Activated CD8-positive, alpha-beta T cell treated with anti-CD3 and anti-CD28 coated beads for 36 hours (primary cell): ENCODE measurements around the gene CDC123. TPM values are rescaled to one million over a fixed set of nuclear protein-coding genes. Genes with fewer than 3 reads are reported as not detected.

ENCODE experiments used
- ATAC-seq: fragments of 200-7000 bp; cut with Tn5 transposase; one replicate; pipeline ENCODE4 v1.10.0; 2021; ENCODE audit warnings: mild to moderate bottlenecking, moderate library complexity
- CTCF ChIA-PET: fragments of 350-600 bp; sonication (Branson Sonifier 250); formaldehyde crosslinking; loops from one replicate; lab custom pipeline; 2021; ENCODE audit warnings: antibody characterized with exemption; lab: Charles Lee
- POLR2A ChIA-PET: fragments of 350-600 bp; sonication (Branson Sonifier 250); formaldehyde crosslinking; loops from one replicate; lab custom pipeline; 2021; ENCODE audit warnings: antibody characterized with exemption; lab: Charles Lee
- DNase-seq: peaks from one replicate; pipeline ENCODE4 v3.0.0-alpha.2; 2020
- H3K27ac Mint-ChIP-seq: one replicate; pipeline ENCODE4 v1.8.0; 2021; ENCODE audit warnings: mild to moderate bottlenecking, mixed read lengths
- H3K27me3 Mint-ChIP-seq: one replicate; pipeline ENCODE4 v1.8.0; 2021; ENCODE audit warnings: mixed read lengths
- H3K36me3 Mint-ChIP-seq: one replicate; pipeline ENCODE4 v1.8.0; 2021; ENCODE audit warnings: low read depth, mixed read lengths
- H3K4me1 Mint-ChIP-seq: one replicate; pipeline ENCODE4 v1.8.0; 2021; ENCODE audit warnings: low read depth, mixed read lengths
- H3K4me3 Mint-ChIP-seq: one replicate; pipeline ENCODE4 v1.8.0; 2021; ENCODE audit warnings: mild to moderate bottlenecking, moderate library complexity, mixed read lengths
- H3K9me3 Mint-ChIP-seq: one replicate; pipeline ENCODE4 v1.8.0; 2021; ENCODE audit warnings: mixed read lengths
- CTCF ChIP-seq: fragments of 200-600 bp; IDR thresholded peaks from one replicate; pipeline ENCODE4 v1.8.0; 2022; ENCODE audit warnings: antibody characterized with exemption, mild to moderate bottlenecking
- intact Hi-C: fragments of 100-400 bp; cut with micrococcal nuclease; formaldehyde crosslinking; loops from one replicate; pipeline ENCODE4 v1.10.0; 2022
- total RNA-seq, 2 experiments: library from RNA; stranded (reverse); gene quantifications; one replicate each; pipeline ENCODE4 v1.2.3, GENCODE V29; 2021

Gene CDC123
- total RNA-seq, 2 experiments from 2014 or later, result 123 to 125 TPM

- no peak for DNase-seq
- H3K36me3 Mint-ChIP-seq, result peaks cover 22% of the 10 kb centered on the region
- H3K4me1 Mint-ChIP-seq, result no peaks in the 10 kb centered on the region
- H3K27me3 Mint-ChIP-seq, result no peaks in the 10 kb centered on the region
- TF ChIP-seq CTCF, result no peak
- H3K27ac Mint-ChIP-seq, result no peak overlapping the region
- CTCF ChIA-PET, result no interaction called here
- H3K9me3 Mint-ChIP-seq, result no peaks in the 10 kb centered on the region
- no peak overlapping the region for H3K4me3 Mint-ChIP-seq
- no peak for ATAC-seq
- POLR2A ChIA-PET, result no interaction called here
- intact Hi-C loops, result no loop called here
These were observed 37.9 kb upstream of the CDC123 start for GRCh38 chr10:12158111-12158510.

GRCh38 chr10:12160664-12161063 is 35.3 kb upstream of the CDC123 start:
- ATAC-seq, result no peak
- Mint-ChIP-seq H3K27ac (no peak overlapping the region), H3K9me3 (no peaks in the 10 kb centered on the region), H3K36me3 (peaks cover 27% of the 10 kb centered on the region), H3K4me3 (no peak overlapping the region), H3K4me1 (no peaks in the 10 kb centered on the region), H3K27me3 (no peaks in the 10 kb centered on the region)
- ChIA-PET CTCF (no interaction called here), POLR2A (interaction anchor here (1.1 to 1.5 kb wide), 2 partner anchors 17 to 30 kb away, joined by 4 to 5 read pairs; no protein-coding TSS in a partner anchor)
- no peak for TF ChIP-seq CTCF
- no peak for DNase-seq
- intact Hi-C loops, result no loop called here

- Mint-ChIP-seq H3K9me3 (no peaks in the 10 kb centered on the region), H3K4me1 (no peaks in the 10 kb centered on the region), H3K27me3 (no peaks in the 10 kb centered on the region), H3K27ac (peak overlapping the region; percentile 32), H3K4me3 (no peak overlapping the region), H3K36me3 (peaks cover 28% of the 10 kb centered on the region)
- DNase-seq (no peak), ATAC-seq (no peak)
- POLR2A ChIA-PET, result no interaction called here
- no peak for TF ChIP-seq CTCF
- intact Hi-C loops, result no loop called here
- CTCF ChIA-PET, result no interaction called here
These were observed 33.1 kb upstream of the CDC123 start for GRCh38 chr10:12162927-12163326.

GRCh38 chr10:12164085-12164484 is 31.9 kb upstream of the CDC123 start:
- H3K36me3 Mint-ChIP-seq, result peaks cover 28% of the 10 kb centered on the region
- no peaks in the 10 kb centered on the region for H3K27me3 Mint-ChIP-seq
- H3K27ac Mint-ChIP-seq, result peak overlapping the region; percentile 15
- ChIA-PET POLR2A (no interaction called here), CTCF (no interaction called here)
- H3K4me1 Mint-ChIP-seq, result no peaks in the 10 kb centered on the region
- ATAC-seq, result no peak
- H3K9me3 Mint-ChIP-seq, result no peaks in the 10 kb centered on the region
- H3K4me3 Mint-ChIP-seq, result no peak overlapping the region
- no peak for DNase-seq
- intact Hi-C loops, result no loop called here
- TF ChIP-seq CTCF, result no peak

- Mint-ChIP-seq H3K36me3 (peaks cover 35% of the 10 kb centered on the region), H3K9me3 (no peaks in the 10 kb centered on the region), H3K27ac (peak overlapping the region; percentile 27), H3K4me3 (no peak overlapping the region), H3K4me1 (no peaks in the 10 kb centered on the region), H3K27me3 (no peaks in the 10 kb centered on the region)
- ATAC-seq (no peak), DNase-seq (no peak)
- ChIA-PET POLR2A (no interaction called here), CTCF (no interaction called here)
- intact Hi-C loops, result no loop called here
- no peak for TF ChIP-seq CTCF
These were observed 31.0 kb upstream of the CDC123 start for GRCh38 chr10:12165036-12165435.
